ENCODE measurements around the gene SDHB.
"Not testable (repeated sequence)": the region's sequence is repeated elsewhere in the genome, so short reads cannot be mapped to it uniquely, and the experiment has no call there.

SDHB gene

GRCh38 chr1:17067465-17068240 lies 13.8 kb upstream of the SDHB start:
- H3K4me3 ChIP-seq (ENCODE audit: low read depth, low read length), result no peak overlapping the region
- TF ChIP-seq, protein P1, sequence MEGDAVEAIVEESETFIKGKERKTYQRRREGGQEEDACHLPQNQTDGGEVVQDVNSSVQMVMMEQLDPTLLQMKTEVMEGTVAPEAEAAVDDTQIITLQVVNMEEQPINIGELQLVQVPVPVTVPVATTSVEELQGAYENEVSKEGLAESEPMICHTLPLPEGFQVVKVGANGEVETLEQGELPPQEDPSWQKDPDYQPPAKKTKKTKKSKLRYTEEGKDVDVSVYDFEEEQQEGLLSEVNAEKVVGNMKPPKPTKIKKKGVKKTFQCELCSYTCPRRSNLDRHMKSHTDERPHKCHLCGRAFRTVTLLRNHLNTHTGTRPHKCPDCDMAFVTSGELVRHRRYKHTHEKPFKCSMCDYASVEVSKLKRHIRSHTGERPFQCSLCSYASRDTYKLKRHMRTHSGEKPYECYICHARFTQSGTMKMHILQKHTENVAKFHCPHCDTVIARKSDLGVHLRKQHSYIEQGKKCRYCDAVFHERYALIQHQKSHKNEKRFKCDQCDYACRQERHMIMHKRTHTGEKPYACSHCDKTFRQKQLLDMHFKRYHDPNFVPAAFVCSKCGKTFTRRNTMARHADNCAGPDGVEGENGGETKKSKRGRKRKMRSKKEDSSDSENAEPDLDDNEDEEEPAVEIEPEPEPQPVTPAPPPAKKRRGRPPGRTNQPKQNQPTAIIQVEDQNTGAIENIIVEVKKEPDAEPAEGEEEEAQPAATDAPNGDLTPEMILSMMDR (conservative IDR thresholded peaks at IDR 0.05; ENCODE audit: low read depth, low read length), result no peak
- no peak for DNase-seq (ENCODE audit: low read depth)

DNA sequence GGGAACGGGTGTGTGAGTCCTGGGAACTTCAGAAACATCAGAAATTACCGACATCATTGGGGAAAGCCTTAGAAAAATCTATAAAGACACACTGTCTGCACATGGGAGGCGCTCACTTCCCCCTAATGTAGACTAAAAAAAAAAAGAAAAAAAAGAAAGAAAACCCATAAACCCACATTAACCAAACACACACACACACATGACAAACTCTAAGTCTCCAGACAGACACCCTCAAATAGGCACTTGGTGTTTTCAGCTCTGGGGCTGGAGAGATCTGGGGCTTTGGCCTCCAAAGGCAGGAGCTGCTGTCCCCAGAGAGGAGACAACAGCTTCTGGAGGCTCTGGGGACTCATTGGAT lies 13.2 kb upstream of the SDHB start:
- DNase-seq (ENCODE audit: low read depth), result no peak
- TF ChIP-seq, protein P1 (conservative IDR thresholded peaks at IDR 0.05; ENCODE audit: low read depth, low read length), result no peak

GRCh38 chr1:17066361-17067068 lies 12.7 kb upstream of the SDHB start:
- TF ChIP-seq, protein P1 (conservative IDR thresholded peaks at IDR 0.05; ENCODE audit: low read depth, low read length), result no peak
- no peak for DNase-seq (ENCODE audit: low read depth)
- H3K4me3 ChIP-seq (ENCODE audit: low read depth, low read length), result no peak overlapping the region

More for the DNA sequence above, 13.2 kb upstream of the SDHB start:
- no peak overlapping the region for H3K4me3 ChIP-seq (ENCODE audit: low read depth, low read length)

DNA sequence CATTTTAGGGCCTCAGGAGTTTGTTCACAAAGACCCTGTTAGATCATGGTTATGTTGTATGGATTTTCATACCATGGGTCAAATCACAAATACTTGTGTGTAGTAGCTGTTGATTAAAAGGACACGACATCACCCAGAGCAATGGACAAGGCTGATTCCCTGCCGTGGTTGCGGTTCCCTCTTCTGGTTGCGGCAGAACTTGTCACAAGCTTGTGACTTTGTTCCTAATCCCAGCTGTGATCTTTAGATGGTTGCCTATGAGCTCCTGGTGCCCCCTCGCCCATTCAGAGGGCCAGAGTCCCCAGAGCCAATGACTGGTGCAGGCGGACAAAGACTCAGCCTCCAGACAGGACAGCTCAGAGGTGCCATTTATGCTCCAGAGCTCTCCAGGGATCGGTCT lies 11.8 kb upstream of the SDHB start:
- DNase-seq (ENCODE audit: low read depth), result no peak
- H3K4me3 ChIP-seq (ENCODE audit: low read depth, low read length), result no peak overlapping the region
- TF ChIP-seq, protein P1 (conservative IDR thresholded peaks at IDR 0.05; ENCODE audit: low read depth, low read length), result no peak

DNA sequence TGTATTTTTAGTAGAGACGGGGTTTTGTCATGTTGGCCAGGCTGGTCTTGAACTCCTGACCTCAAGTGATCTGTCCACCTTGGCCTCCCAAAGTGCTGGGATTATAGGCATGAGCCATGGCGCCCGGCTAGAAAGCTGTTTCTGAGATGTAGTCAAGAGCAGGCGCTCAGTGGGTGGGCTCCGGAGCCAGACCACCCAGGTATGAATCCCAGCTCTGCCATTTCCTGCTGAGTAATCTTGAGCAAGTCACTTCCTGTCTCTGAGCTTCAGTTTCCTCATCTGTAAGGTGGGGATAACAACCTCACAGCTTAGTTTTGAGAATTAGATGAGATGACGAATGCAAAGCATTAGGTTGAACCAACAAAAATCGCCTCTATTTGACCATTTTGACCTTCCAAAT lies 8.9 kb upstream of the SDHB start:
- DNase-seq (ENCODE audit: low read depth), result peak; percentile 8
- H3K4me3 ChIP-seq (ENCODE audit: low read depth, low read length), result not testable (repeated sequence)

GRCh38 chr1:17061892-17062291 lies 8.1 kb upstream of the SDHB start:
- no peak overlapping the region for H3K4me3 ChIP-seq (ENCODE audit: low read depth, low read length)
- TF ChIP-seq, protein P1 (conservative IDR thresholded peaks at IDR 0.05; ENCODE audit: low read depth, low read length), result no peak
- DNase-seq (ENCODE audit: low read depth), result no peak

DNA sequence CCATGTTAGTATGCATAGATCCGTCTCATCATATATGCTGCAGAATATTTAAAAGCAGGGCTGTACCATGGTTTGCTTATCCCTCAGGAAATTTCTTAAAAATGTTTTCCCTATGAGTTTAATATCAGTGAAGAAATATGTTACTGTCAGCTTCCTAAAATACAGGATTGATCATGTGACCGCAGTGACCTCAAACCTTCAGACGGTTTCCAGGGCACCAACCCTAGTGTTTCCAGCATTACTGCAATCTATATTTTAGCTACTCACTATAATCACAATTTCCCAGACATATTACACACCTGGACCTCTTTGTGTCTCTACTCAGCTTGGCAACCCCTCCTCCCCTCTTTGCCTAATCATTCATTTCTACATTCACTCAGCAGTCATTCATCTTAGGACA lies 7.7 kb upstream of the SDHB start:
- TF ChIP-seq, protein P1 (conservative IDR thresholded peaks at IDR 0.05; ENCODE audit: low read depth, low read length), result no peak
- no peak for DNase-seq (ENCODE audit: low read depth)
- H3K4me3 ChIP-seq (ENCODE audit: low read depth, low read length), result no peak overlapping the region

Data from choroid plexus epithelial cell (primary cell).